Stimulated activated CD4-positive, alpha-beta T cell treated with anti-CD3 and anti-CD28 coated beads, TNF-alpha, amount 100 ng/mL, for 4 hours (primary cell): ENCODE measurements around the gene SLC7A10.
"Not testable (repeated sequence)": the region's sequence is repeated elsewhere in the genome, so short reads cannot be mapped to it uniquely, and the experiment has no call there.

Experiments used
- DNase-seq, 3 experiments: peaks; one replicate each; pipeline ENCODE4 v3.0.0-alpha.2; 2020; ENCODE audit warnings: low read depth in 3 of 3

SLC7A10 gene

DNA sequence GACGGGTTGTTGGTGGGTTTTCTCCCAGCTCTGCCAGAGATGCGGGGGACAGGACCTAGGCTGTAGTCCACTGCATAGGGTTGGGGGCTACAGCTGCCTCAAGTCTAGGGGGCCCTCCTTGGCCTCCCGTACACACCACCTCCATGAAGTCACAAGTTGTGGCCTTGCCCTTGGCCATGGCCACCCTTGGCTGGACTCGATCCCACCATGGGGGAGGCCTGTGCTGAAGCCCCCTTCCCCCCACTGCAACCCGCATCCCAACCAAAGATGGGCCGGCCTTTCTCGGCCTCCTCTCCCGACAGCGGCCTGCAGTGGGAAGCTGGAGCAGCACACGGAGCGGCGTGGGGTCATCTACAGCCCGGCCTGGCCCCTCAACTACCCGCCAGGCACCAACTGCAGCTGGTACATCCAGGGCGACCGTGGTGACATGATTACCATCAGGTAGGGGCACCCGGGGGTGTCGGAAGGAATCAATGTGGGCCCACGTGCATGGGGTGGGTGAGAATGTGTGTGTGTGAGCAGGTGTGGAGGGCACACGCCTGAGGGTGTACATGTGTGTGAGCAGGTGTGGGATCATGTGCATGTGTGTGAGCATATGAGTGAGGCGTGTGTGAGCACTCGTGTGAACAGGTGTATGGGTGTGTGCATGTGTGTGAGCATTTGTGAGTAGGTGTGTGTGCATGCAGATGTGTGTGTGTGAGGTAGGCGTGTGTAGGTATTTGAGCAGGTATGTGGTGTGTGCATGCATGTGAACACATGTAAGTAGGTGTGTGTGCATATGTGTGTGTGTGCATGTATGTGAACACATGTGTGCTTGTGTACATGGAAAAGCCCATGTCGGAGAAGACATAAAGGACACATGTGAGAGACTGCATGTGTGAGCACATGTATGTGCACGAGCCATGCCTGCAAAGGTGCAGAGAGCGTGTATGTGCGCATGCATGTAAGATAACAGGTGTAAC lies 22.8 kb downstream of the SLC7A10 start:
- no peak for DNase-seq

DNA sequence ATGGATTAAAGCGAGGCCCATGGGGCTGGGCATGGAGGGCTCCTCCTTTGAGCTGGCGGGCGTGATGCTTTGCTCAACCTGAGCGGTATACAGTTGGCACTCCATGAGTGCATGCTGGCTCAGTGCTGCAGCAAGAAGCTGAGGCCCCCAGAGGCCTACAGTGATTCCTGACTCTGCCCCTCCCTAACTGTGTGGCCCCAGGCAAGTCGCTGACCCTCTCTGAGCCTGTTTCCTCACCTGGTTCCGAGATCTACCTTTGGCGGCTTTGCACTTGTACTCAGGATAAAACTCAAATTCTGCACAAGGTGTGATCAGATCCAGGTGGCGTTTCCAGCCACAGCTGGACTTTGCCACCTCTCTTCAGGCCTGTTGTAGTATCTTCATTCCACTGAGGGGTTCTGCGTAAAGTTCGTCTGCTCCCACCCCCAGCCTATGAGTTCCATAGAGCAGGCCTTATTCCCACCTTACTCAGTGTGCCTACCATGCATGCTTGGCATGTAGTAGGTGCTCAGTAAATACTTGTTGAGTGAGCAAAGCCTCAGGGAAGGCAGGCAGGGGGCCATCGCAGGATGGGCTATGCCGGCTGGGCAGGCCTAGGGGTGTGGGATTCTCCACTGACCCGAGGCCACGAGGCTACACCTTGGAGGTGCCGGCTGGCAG lies 23.6 kb downstream of the SLC7A10 start:
- no peak for DNase-seq

DNA sequence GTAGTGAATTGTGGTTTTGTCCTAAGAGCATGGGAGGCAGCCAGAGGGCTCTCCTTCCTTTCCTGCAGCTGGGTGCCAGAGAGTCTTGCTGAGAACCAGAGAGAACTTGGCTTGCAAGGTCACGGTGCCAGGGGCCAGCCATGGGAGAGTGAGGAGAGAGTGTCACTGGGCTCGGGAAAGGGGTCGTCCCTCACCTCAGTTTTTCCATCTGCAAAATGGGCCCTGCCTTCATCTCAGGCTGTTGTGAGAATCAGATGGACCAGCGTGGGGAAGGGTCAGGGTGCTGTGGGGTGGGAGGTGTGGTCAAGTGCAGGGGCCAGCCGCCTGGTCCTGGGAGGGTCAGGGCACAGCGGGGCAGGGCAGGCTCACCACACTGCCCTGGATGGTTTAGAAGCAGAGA lies 24.2 kb downstream of the SLC7A10 start:
- DNase-seq = no peak

DNA sequence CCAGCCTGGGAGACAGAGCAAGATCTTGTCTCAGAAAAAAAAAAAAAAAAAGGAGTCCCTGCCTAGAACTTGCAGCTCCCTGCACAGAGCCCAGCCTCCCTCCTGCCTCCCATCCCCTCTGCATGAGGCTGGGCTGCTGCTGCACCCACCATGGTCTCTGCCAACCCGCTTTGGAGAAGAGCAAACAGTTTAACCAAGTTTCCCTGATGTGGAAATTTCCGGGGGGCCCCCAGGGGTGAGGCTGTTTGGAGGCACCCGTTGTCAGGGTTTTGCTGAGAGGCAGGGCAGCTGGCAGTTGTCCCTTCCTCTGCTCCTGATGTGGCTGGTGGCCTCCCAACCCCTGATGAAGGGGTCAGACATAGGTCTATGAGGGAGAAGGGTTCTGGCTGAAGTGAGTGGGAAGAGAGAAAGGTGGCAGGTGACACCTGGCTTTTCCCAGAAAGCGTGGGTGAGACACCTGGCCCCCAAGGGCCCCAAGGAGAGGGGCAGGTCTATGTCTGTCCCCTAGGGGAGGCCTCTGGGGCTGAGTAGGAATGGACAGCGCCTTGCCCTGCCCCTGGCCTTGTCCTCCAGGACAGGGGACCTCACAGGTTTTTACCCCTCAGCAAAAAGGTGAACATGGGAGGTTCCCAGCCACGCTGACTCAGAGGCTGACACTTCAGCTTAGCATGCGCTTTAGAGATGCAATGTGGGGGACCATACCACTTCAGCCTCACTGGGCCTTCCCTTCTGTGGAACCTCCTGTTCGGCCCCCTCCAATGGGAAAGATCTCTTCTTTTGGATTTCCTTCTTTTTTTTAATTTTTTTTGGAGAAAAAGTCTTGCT lies 26.0 kb downstream of the SLC7A10 start:
- no peak for DNase-seq

DNA sequence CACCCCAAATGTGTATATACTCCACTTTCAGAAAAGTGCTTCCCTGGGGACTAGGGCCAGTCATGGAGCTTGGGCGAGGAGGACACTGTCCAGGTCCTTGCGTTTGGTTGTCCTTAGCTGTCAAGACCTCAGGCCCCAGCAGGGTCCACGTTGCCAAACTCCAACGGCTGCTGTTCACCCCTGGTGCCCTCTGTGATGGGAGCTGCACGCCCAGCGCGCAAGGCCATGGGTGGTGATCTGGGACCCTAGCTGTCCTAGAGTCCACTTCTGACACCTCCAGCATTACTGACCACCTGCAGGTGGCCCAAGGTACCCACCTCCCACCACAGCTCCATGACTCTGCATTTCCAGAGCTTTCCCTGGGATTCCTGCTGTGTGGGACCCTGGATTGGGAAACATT lies 27.5 kb downstream of the SLC7A10 start:
- no peak for DNase-seq

DNA sequence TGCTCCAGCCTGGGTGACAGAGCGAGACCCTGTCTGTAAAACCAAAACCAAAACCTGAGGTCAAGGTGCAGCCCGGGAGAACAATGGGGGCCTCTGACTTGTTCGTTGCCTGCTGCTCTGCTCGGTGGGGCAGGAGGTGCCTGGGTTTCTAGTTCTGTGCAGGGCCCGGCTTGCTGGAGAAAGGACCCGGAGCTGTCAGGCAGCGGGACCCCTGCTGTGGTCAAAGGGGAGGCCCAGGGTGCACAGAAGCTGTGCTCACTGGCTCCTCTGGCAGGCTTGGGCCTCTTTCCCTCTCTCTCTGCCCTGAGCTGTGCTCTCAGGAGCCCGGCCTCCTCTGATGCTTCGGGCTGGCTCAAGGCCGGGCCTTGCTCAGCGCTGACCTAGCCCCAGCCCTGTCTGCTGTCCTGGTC lies 28.1 kb downstream of the SLC7A10 start:
- DNase-seq = no peak

DNA sequence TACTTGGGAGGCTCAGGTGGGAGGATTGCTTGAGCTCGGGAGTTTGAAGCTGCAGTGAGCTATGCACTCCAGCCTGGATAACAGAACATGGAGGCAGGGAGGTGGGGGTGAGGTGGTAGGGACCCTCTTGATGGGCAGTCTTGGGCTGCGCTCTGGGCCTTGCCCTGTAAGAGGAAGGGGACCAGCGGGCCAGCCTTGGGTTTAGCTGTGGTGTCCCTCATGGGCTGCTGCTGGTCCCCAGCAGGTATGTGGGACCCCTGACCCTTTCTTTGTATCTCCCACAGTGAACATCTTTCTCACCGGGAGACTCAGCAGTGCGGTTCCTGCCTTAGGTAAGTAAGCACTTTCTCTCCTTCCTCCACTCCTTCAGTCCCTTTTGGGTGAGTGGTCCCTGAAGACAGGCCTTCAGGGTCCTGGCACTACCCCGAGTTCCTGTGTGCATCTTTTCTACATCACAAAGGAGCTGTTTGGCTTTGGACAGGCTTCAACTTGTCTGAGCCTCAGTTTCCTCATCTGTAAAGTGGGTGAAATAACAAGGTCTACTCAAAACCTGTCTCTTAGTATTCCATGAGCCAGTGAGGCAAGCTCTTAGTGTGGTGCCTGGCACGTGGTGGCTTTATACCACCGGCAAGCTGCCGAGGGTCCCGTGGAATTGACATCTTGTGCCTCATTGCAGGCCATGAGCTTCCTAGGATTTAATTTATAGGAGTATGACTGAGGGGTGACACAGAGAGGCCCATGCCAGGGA lies 29.0 kb downstream of the SLC7A10 start:
- DNase-seq = no peak

DNA sequence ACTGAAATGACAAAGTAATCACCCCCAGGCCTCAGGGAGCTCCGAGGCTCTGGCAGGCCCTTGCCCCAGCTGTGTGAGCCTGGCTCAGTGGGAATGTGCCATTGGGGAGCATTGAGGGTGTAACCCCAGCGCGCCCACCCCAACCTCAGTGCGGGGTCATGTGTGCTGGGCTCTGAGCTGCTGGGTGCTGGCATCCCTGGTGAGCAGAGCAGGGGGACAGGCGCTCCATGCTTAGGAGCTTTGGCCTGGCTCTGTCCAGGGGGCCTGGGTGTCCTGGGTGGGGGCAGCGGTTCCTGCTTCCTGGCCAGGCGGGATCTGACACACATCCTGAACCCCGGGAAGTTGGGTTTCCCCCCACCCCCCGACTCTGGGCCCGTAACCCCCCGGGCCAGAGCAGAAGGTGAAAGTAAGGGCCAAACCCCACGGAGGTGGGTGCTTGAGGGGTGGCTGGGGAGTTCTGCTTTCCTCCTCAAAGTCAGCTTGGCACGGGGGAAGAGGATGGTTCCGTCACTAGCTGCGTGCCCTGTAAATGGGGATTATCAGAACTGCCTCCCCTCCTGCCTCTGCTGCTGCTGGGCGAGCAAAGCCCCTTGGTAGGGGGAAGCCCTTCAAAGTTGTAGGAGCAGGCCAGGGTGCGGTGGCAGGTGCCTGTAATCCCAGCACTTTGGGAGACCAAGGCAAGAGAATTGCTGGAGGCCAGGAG lies 29.9 kb downstream of the SLC7A10 start:
- DNase-seq = no peak

DNA sequence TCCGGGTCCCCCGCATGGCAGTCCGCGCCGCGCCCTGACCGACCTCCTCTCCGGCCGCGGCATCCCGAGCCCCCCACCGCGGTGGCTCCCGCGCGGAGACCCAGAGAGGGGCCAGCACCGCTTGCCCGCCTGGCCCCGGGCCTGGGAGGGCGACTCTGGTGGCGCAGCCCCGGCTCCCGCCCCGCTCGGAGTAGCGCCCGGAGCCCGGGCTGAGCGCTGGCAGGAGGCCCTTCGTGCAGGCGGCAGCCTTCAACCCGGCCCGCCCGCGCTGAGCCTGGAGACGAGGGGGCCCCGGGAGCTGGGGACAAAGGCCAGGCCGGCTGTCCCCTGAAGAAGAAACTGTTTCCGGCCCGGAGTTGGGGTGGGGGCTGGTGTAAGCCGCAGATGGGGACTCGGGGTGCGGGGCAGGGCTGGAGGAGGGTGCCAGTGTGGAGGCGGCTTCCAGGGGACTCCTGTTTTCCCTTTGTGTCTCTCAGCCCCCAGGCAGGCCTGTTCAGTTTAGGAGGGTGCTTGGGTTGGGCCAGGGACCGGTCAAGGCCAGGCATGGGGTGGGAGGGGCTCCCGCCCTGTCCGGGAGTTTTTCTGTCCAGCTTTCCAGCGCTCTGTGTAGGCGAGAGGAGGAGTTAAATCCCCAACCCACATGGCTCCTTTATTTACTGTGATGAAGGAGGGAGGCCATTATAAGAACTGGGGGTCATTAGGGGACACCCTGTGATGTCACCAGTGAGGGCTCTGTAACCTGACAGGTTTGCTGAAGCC lies 30.6 kb downstream of the SLC7A10 start:
- DNase-seq = no peak

DNA sequence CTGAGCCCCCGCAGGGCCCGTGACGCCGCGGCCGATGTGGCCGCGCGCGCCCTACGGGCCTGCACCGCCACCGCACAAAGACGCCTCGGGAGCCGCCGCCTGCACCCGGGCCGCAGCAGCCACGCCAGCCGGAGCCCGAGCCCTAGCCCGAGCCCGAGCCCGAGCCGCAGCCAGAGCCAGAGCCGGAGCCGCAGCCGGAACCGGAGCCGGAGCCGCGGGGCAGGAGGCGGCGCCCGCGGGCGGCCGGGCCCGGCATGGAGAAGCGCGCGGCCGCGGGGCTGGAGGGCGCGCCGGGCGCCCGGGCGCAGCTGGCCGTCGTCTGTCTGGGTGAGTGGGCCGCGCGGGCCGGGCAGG lies 31.1 kb downstream of the SLC7A10 start:
- no peak for DNase-seq

DNA sequence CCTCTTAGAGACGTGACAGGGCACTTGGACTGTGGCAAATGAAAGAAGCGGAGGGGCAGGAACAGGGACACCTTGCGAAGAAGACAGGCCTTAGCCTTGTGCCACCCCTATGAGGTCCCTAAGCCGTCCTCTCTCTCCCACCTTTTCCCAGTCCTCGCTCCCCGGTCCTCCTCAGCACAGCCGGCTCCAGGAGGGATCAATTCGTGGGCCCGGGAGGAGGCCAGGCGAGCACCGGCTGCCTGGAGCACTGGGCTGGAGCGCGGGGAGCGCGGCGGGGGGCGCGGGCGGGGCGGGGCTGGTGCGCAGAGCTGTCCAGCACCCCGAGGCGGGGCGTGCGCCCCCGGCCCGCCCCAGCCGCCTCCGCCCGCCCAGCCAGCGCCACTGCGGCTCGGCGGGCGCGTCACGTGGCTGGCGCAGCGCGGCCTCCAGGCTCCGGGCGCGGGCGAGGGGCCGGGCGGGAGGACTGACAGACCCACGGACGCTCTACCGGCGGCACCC lies 31.7 kb downstream of the SLC7A10 start, which contains the start of gene LRP3:
LRP3 (plus strand) TSS at position 466 of the 498 bp plus-strand sequence. CDS start 456 bp downstream, outside the sequence.
- DNase-seq = no peak

DNA sequence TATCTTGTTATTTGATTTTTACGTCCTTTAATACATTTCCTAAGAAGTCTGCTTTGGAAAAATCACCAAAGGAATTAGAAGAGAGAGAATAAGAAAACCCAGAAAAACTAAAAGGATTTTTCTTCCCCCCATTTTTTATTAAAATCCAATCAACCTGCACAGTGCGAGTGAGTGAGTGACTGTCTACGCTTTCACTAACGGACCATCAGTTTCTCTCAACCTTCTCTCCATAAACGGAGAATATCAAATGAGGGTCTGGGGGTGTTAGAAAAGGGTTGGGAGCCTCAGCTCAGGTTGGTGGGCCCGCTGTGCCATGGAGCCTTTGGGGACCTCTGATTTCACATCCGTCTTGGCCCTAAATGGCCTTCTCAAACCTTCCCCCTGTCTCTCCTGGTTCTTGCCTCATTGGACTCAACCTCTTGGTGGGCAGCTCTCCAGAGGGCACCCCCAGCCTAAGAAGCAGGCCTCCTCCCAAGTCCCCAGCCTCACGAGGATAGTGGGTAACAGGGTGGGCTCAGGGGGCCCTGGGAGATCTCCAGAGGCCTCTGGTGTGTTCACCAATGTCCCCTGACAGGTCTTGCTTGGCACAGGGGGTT lies 32.3 kb downstream of the SLC7A10 start:
- DNase-seq = no peak

DNA sequence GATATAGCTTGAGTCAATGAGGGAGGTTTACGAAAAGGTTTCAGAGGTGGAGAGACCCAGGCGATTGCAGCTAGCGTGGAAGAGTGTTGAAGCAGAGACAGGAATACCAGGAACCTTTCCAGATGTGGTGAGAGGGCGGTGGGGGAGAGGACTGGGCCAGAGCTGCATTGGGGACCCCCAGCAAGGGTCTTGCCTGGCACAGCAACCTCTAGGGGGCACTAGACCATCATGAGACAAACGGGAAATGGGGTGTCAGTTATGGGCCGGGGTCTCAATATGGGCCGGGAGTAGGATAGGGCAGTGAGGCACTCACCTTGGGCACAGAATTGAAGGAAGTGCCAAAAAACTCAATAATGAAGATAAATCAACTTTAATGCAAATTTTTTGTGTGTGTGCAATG lies 33.6 kb downstream of the SLC7A10 start:
- no peak for DNase-seq

DNA sequence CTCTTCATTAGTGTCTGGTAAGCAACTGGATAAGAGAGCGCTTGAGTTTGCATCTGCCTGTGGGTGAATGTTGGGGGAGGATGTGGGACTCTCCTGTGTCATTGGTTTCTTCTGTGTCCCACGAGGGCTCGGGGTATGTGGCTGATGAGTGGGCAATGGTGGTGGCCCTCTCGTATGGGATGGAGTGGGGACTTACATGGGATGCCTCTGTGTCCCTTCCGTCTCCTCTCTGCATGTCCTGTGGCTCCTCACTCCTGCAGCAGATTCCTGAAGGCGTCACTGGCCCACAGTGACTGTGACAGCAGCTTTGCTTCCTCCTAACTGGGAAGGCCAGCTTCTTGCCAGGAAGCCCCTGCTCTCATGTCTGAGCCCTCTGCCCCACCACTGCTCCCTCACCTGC lies 34.1 kb downstream of the SLC7A10 start:
- DNase-seq = no peak

DNA sequence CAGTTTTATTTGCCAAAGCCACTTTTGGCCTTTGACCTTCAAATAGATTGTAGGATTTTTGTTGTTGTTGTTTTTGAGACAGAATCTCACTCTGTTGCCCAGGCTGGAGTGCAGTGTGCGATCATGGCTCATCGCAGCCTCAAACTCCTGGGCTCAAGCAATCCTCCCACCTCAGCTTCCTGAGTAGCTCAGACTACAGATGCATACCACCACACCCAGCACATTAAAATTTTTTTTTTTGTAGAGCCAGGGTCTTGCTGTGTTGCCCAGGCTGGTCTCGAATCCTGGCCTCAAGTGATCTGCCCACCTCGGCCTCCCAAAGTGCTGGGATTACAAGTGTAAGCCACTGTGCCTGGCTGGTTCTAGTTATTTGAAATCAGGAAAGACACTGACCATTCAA lies 34.6 kb downstream of the SLC7A10 start:
- not testable (repeated sequence) for DNase-seq

DNA sequence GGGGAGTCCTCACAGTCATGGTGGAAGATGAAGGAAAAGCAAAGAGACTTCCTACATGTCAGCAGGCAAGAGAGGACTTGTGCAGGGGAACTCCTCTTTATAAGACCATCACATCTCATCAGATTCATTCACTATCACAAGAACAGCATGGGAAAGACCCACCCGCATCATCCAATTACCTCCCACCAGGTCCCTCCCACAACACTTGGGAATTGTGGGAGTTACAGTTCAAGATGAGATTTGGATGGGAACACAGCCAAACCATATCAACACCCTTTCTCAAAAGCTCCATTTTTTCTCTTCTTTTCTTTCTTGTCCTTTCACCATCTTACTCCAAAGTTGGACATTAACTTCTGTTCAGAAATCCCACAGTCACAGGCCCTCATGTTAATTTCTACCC lies 36.2 kb downstream of the SLC7A10 start:
- DNase-seq = no peak

DNA sequence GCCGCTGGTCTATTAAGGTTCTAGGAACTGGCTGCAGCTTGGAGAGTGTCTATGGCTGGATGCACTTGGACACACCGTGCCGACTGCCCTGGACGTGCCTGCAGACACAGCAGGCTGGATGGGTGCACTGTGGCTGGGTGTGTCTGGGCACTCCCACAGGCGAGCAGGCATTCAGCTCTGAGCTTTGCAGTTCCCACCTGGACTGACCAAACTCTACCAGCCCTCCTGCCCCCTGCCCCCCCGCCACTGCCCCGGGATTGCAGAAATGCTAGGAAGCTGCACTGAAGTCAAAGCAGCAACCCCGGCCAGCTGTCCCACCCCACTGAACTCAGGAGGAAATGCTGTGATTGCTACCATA lies 38.5 kb downstream of the SLC7A10 start:
- DNase-seq = no peak

DNA sequence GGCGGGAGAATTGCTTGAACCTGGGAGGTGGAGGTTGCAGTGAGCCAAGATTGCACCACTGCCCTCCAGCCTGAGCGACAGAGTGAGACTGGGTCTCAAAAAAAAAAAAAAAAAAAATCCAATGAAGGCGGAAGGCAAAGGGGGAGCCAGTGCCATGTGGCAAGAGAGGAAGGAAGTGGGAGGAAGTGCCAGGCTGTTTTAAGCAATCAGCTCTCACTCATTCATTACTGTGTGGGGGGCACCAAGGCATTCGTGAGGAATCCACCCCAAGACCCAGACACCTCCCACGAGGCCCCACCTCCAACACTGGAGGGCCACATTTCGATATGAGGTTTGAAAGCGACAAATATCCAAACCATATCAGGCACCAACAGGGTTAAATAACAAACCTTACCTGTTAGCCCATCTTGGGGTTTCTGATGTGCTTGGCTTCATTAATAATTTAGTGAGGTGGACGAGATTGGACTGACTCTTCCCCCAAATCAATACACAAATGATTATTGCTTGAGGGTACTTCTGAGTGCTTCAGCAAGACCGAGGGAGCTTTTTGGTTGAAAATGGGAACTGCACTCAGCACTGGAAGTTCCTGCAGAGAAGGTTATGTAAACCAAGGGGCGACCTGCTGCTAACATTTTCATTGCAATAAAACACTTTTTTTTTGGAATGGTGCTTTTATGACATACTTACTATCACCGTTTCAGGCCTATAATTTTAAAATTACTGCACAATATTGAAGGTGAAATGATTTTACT lies 39.0 kb downstream of the SLC7A10 start:
- DNase-seq = no peak

DNA sequence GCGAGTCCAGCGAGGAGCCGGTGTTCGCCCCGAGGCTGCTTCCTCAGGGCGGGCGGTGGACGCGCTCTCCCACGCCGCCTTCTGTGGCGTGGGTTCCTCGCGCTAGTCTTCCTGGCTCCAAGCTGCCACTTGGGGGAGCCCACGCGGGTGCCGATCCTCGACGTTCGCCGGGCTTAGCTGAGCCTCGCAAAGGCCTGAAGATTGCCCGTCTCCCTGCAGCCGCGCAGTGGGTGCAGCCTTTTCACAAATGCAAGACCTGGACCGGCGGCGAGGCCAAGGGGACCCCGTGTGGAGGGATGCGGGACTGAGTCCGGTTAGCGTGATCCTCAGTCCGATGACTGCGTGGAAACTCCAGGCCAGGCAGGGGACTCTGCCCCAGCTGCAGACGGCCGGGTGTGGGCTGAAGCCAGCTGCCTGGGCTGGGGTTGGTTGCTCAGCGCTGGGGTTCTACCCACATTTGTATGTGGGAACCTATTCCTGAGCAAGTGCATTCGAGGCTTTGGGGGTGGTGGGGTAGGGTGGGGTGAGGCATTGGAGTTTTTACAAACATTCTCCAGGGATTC lies 48.2 kb downstream of the SLC7A10 start:
- DNase-seq = no peak
